IPS-18a (cell line): ENCODE data around the gene SLC25A51.
A peak's percentile ranks its signal among the peaks of the same experiment; 100 is the strongest.

ENCODE experiments used
- H3K27ac ChIP-seq: one replicate; pipeline ENCODE4 v1.5.1; 2013; ENCODE audit warnings: low read length
- H3K27me3 ChIP-seq: one replicate; pipeline ENCODE4 v1.6.1; 2013; ENCODE audit warnings: mild to moderate bottlenecking, low read length; ENCODE audit not compliant: control insufficient read depth, insufficient read depth
- H3K36me3 ChIP-seq: one replicate; pipeline ENCODE4 v1.6.1; 2013; ENCODE audit warnings: low read depth, low read length; ENCODE audit not compliant: control insufficient read depth
- H3K4me1 ChIP-seq: one replicate; pipeline ENCODE4 v1.6.1; 2013; ENCODE audit warnings: low read depth, low read length; ENCODE audit not compliant: control insufficient read depth
- H3K4me3 ChIP-seq: one replicate; pipeline ENCODE4 v1.5.1; 2013; ENCODE audit warnings: low read length
- H3K9ac ChIP-seq: one replicate; pipeline ENCODE4 v1.6.1; 2013; ENCODE audit warnings: mild to moderate bottlenecking, low read length, moderate library complexity
- H3K9me3 ChIP-seq: one replicate; pipeline ENCODE4 v1.6.1; 2013; ENCODE audit warnings: low read depth, low read length; ENCODE audit not compliant: control insufficient read depth

The SLC25A51 gene

GRCh38 chr9:37903647-37904444 is at the start of gene SLC25A51:
SLC25A51 (minus strand) TSS chr9:37904127; CDS start chr9:37888550, 15,577 bp downstream.
- H3K36me3 ChIP-seq, result peaks cover 8% of the 10 kb centered on the region
- peak within 1 kb of the TSS; percentile 67 for H3K9ac ChIP-seq
- peaks cover 9% of the 10 kb centered on the region for H3K27me3 ChIP-seq
- peak within 1 kb of the TSS; percentile 94 for H3K4me3 ChIP-seq
- no peak within 1 kb of the TSS for H3K27ac ChIP-seq
- no peaks in the 10 kb centered on the region for H3K9me3 ChIP-seq
- peaks cover 12% of the 10 kb centered on the region for H3K4me1 ChIP-seq

- Histone ChIP-seq H3K36me3 (peaks cover 6% of the 10 kb centered on the region), H3K27ac (no peak overlapping the region), H3K4me1 (no peaks in the 10 kb centered on the region), H3K9me3 (no peaks in the 10 kb centered on the region), H3K27me3 (no peaks in the 10 kb centered on the region), H3K4me3 (no peak overlapping the region), H3K9ac (no peak overlapping the region)
These were observed 49.4 kb upstream of the SLC25A51 start for GRCh38 chr9:37953206-37953774.

GRCh38 chr9:37952731-37953130 is 48.8 kb upstream of the SLC25A51 start:
- no peaks in the 10 kb centered on the region for H3K9me3 ChIP-seq
- H3K36me3 ChIP-seq, result peaks cover 6% of the 10 kb centered on the region
- H3K27me3 ChIP-seq, result no peaks in the 10 kb centered on the region
- H3K9ac ChIP-seq, result no peak overlapping the region
- no peak overlapping the region for H3K4me3 ChIP-seq
- H3K27ac ChIP-seq, result no peak overlapping the region
- H3K4me1 ChIP-seq, result no peaks in the 10 kb centered on the region

DNA sequence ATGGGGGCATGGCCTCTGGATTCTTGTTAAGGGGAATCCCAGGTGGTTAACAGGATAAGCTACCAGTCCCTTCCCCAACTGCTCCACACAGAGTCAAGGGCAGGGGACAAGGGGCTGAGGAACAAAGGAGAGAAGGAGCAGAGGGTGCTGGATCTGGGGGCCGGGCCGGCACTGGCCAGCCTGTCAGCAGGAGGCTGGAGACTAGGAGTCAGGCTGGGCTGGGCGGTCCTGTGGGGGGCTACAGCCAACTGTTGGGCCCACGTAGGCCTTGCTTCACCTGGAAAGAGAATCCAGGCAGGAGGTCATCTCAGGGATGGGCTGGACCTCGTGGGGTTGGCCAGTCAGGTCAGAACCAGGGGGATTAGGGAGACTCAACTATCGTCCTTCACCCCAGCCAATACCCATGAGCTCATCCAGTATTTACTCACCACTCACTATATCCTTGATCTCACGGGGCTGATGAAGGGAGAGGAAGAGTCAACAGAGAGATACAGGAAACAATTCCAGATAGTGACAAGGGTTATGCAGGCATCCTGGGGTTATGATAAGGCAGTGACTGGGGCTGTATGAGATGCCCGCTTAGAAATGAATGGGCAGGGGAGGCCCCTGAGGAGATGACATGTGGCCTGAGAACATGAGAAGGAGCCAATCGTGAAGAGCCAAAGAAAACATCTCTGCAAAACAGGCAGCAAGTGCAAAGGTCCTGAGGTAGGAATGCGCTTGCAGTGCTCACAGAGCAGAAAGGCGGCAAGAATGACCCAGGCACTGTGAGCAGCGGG is 47.9 kb upstream of the SLC25A51 start:
- no peaks in the 10 kb centered on the region for H3K9me3 ChIP-seq
- H3K4me1 ChIP-seq, result no peaks in the 10 kb centered on the region
- no peak overlapping the region for H3K27ac ChIP-seq
- H3K9ac ChIP-seq, result no peak overlapping the region
- no peaks in the 10 kb centered on the region for H3K27me3 ChIP-seq
- no peak overlapping the region for H3K4me3 ChIP-seq
- H3K36me3 ChIP-seq, result peaks cover 6% of the 10 kb centered on the region

DNA sequence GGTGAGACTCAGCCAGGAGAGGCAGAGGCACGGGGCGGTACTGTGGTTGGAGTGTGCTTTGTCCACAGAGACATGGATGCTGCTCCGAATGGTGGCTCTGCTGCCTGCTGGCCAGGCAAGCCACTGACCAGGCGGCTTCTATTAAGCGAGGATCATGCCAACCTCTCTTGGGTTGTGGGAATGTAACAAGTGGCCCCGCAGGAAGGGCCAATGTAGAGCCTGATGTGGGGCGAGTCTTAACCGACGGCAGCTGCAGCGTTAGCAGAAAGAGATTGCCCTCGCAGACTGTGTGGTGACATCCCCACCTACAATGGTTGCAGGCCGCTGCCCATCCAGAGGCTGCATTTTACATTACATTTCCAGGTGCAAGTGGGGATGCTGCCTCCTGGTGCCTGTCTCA is 46.6 kb upstream of the SLC25A51 start:
- Histone ChIP-seq H3K36me3 (peaks cover 6% of the 10 kb centered on the region), H3K9me3 (no peaks in the 10 kb centered on the region), H3K27ac (no peak overlapping the region), H3K4me1 (no peaks in the 10 kb centered on the region), H3K4me3 (no peak overlapping the region), H3K27me3 (no peaks in the 10 kb centered on the region), H3K9ac (no peak overlapping the region)

GRCh38 chr9:37949576-37949975 is 45.6 kb upstream of the SLC25A51 start:
- Histone ChIP-seq H3K4me3 (no peak overlapping the region), H3K27ac (no peak overlapping the region), H3K4me1 (no peaks in the 10 kb centered on the region), H3K9ac (no peak overlapping the region), H3K27me3 (no peaks in the 10 kb centered on the region), H3K36me3 (peaks cover 5% of the 10 kb centered on the region), H3K9me3 (no peaks in the 10 kb centered on the region)

GRCh38 chr9:37948417-37948980 is 44.6 kb upstream of the SLC25A51 start:
- Histone ChIP-seq H3K4me1 (no peaks in the 10 kb centered on the region), H3K27ac (no peak overlapping the region), H3K4me3 (no peak overlapping the region), H3K9me3 (no peaks in the 10 kb centered on the region), H3K36me3 (no peaks in the 10 kb centered on the region), H3K9ac (no peak overlapping the region), H3K27me3 (no peaks in the 10 kb centered on the region)

GRCh38 chr9:37947977-37948376 is 44.0 kb upstream of the SLC25A51 start:
- no peaks in the 10 kb centered on the region for H3K36me3 ChIP-seq
- H3K4me3 ChIP-seq, result no peak overlapping the region
- no peaks in the 10 kb centered on the region for H3K9me3 ChIP-seq
- peaks cover 3% of the 10 kb centered on the region for H3K4me1 ChIP-seq
- H3K27me3 ChIP-seq, result no peaks in the 10 kb centered on the region
- H3K9ac ChIP-seq, result no peak overlapping the region
- no peak overlapping the region for H3K27ac ChIP-seq

DNA sequence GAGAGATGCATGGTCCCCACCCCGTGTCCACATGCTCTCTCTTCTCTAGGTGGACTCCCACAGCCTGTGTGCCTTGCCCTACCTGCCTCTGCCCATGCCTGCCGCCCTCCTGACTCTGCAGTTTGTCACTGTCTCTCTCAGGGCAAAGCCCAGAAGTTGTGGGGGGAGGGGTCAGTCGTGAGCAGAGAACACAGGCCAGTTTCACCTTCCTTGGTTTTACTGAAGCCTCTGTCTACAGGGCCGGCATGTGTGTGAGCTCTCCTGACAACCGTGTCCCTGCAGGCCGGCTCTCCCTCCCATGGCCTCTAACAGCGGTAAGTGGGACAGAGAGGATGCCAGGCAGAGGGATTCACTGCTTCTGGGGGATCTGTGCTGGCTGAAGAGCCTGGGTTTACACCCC is 43.5 kb upstream of the SLC25A51 start:
- Histone ChIP-seq H3K9me3 (no peaks in the 10 kb centered on the region), H3K4me3 (no peak overlapping the region), H3K36me3 (no peaks in the 10 kb centered on the region), H3K9ac (no peak overlapping the region), H3K27me3 (no peaks in the 10 kb centered on the region), H3K27ac (no peak overlapping the region), H3K4me1 (peaks cover 3% of the 10 kb centered on the region)

- peaks cover 3% of the 10 kb centered on the region for H3K4me1 ChIP-seq
- no peaks in the 10 kb centered on the region for H3K36me3 ChIP-seq
- H3K27ac ChIP-seq, result no peak overlapping the region
These were observed 43.0 kb upstream of the SLC25A51 start for GRCh38 chr9:37946971-37947370.

GRCh38 chr9:37946041-37946440 is 42.1 kb upstream of the SLC25A51 start:
- peaks cover 3% of the 10 kb centered on the region for H3K4me1 ChIP-seq
- no peak overlapping the region for H3K27ac ChIP-seq
- no peaks in the 10 kb centered on the region for H3K9me3 ChIP-seq
- H3K27me3 ChIP-seq, result no peaks in the 10 kb centered on the region
- no peak overlapping the region for H3K9ac ChIP-seq
- H3K36me3 ChIP-seq, result no peaks in the 10 kb centered on the region
- no peak overlapping the region for H3K4me3 ChIP-seq

More at GRCh38 chr9:37946971-37947370, 43.0 kb upstream of the SLC25A51 start:
- H3K9me3 ChIP-seq, result no peaks in the 10 kb centered on the region
- no peak overlapping the region for H3K9ac ChIP-seq
- no peak overlapping the region for H3K4me3 ChIP-seq
- H3K27me3 ChIP-seq, result no peaks in the 10 kb centered on the region
